H54 (cell line): ENCODE data around the gene NTSR1.

Experiments
- DNase-seq: peaks from one replicate; pipeline ENCODE4 v3.0.0; 2011; ENCODE audit warnings: low spot score, mixed read lengths; ENCODE audit not compliant: insufficient read length
- FAIRE-seq: peaks from 3 replicates; lab custom pipeline; 2011; peaks lifted over from hg19 to GRCh38; lab: Jason Lieb, UNC
- POLR2A ChIP-seq: IDR thresholded peaks from 2 replicates; pipeline ENCODE4 v1.6.1; 2011; ENCODE audit warnings: low read depth, mild to moderate bottlenecking, low read length

The NTSR1 gene

DNA sequence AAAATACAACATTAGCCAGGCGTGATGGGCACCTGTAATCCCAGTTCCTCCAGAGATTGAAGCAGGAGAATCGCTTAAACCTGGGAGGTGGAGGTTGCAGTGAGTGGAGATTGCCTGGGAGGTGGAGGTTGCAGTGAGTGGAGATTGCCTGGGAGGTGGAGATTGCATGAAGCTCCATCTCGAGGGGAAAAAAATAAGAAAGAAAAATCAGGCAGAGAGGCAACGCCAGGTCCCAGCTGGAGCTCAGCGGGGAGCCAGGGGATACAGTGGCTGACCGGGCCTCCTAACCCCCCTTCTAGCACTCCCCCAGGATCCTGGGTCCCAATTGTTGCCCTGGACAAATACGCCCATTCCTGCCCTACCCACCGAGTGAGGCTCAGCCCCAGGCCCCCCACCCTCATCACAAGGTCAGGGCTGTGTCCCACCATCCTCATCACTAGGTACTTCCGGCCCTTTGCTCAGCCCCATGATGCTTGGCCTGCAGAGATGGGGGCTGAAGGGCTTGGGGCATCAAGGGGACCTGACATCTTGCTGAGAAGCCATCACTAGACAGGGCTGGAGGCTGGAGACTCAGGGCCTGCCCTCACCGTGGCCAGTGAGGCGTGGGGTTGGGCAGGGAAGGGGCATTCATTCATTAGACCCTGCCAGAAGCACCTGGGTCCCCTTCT, 97.9 kb downstream of the NTSR1 start:
- DNase-seq: no peak
- TF ChIP-seq POLR2A: no peak
- no peak for FAIRE-seq

DNA sequence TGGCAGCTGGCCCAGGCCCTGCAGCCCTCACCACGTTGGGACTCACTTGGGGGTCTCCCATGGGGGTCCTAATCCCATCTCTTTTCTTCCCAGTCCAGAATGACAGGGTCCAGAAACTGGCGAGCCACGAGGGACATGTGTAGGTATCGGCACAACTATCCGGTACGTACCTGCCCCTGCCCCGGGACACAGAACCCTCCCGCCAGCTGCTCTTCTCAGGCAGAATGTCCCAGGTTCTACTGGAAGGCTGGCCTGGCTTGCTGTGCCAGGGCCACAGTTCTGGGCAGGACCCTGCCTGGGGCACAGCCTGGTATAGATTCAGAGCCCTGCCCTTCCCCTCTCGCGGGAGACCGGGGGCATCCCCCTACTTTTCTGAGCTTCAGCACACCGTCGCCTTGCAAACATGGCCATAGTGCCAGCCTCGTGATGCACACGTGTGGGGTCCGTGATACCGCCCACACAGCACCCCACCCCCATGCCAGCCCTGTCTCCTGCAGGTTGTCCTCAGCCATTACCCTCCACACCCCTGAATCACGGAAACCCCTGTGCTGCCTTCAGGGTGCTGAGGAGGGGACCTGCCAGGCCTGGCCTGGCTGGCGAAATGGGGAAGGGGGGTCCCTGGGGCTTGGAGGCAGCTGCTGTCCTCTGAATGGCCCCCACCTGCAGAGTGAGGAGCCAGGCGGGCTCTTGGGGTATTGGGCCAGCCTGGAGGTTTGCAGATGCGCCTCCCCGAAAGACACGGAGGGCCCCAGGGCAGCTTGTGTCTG, 99.0 kb downstream of the NTSR1 start:
- no peak for TF ChIP-seq POLR2A
- DNase-seq (no peak), FAIRE-seq (no peak)

DNA sequence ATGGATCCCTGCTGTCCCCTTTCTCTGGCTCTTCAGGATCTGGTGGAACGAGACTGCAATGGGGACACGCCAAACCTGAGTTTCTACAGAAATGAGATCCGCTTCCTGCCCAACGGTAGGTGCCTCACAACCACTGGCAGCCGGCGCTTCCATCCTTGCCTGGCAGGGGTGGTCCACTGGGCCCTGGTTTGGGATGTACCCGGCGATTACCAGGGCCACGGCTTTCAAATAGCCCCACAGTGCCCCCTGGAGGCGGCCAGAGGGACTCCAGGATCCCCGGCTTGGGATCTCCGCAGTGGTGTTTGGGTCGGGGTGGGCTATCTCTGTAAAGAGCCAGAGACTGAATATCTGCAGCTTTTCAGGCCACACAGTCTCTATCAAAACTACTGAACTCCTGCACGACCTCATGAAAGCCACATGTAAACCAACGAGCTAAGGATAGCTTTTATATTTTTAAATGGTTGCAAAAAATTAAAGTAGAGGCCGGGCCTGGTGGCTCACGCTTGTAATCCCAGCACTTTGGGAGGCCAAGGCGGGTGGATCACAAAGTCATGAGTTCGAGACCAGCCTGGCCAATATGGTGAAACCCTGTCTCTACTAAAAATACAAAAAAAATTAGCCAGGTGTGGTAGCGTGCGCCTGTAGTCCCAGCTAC, 99.7 kb downstream of the NTSR1 start:
- no peak for TF ChIP-seq POLR2A
- no peak for FAIRE-seq
- peak; percentile 85 for DNase-seq

DNA sequence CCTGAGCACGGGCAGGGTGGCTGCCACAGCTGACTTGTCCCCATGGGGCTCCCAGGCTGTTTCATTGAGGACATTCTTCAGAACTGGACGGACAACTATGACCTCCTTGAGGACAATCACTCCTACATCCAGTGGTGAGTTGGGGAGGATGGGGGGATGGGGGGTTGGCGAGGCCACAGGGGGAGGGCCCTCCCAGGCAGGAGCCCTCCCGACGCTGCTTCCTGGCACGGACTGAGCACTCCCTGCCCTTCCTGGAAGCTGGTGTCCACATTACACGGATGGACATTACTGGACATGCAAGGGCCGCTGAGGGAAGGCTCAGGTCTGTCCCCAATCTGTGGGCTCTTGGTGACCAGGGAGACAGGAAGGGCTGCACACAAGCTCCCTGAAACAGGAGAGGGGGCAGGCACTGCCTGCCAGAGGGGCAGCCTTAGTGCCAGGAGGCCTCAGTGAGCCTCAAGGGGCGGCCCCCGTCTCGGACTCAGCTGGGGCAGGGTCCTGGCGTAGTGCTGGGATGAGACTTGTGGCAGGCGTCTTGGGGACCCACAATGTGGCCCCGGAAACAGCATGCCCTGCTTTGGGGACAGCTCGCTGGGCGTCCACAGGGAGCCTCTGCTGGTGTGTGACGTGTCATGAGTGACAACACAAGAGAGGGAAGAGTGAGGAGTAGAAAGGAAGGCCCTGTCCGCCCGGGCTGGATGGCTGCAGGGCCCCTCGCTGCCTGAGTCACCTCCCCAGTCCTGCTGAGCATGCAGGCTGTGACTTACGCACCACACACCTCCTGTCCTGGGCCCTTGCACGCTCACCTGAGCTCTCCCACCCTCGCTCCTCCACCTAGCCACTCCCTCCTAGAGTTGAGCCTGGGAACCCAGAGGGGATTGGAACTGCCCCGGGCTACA, 101.1 kb downstream of the NTSR1 start:
- FAIRE-seq (no peak), DNase-seq (no peak)
- TF ChIP-seq POLR2A: no peak

DNA sequence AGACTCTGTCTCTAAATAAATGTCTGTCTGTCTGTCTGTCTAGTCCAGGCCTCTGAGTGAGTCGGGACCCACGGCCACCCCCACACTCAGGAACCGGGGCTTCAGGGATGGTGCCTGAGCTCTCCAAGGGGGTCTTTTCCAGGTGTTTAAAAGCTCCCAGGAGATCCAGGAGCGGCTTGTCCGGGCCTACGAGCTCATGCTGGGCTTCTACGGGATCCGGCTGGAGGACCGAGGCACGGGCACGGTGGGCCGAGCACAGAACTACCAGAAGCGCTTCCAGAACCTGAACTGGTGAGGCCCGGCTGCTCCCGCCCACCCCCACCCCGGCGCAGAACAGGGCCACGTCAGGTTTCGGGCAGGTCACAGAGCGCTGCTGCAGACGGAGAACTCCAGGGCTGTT, 102.7 kb downstream of the NTSR1 start:
- FAIRE-seq: no peak
- no peak for TF ChIP-seq POLR2A
- no peak for DNase-seq

DNA sequence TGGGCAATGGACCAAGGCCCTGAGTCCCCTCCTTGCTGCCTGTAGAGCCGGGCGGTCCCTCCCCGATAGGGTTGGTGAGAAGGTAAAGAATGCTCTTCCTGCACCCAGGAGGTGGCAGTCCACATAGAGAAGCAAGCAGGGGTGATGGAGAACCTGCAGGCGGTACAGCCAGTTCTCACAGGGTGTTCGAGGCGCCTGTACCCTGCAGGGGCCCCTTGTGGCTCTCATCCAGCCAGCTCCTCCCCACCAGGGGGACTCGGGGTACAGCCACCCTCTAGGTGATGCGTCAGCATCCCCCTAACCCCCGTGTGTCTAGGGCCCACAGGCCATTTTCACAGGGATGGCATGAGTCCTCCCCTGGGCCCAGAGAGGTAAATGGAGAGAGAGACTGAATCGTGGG, 103.1 kb downstream of the NTSR1 start:
- FAIRE-seq (no peak), DNase-seq (no peak)
- TF ChIP-seq POLR2A: no peak
